Kidney capillary endothelial cell (primary cell): Measurements from ENCODE around the gene GSTM1.
"Not testable (repeated sequence)": the region's sequence is repeated elsewhere in the genome, so short reads cannot be mapped to it uniquely, and the experiment has no call there.

Source experiments
- DNase-seq: peaks from one replicate; pipeline ENCODE4 v3.0.0-alpha.2; 2018; ENCODE audit warnings: low spot score

GSTM1 gene

DNA sequence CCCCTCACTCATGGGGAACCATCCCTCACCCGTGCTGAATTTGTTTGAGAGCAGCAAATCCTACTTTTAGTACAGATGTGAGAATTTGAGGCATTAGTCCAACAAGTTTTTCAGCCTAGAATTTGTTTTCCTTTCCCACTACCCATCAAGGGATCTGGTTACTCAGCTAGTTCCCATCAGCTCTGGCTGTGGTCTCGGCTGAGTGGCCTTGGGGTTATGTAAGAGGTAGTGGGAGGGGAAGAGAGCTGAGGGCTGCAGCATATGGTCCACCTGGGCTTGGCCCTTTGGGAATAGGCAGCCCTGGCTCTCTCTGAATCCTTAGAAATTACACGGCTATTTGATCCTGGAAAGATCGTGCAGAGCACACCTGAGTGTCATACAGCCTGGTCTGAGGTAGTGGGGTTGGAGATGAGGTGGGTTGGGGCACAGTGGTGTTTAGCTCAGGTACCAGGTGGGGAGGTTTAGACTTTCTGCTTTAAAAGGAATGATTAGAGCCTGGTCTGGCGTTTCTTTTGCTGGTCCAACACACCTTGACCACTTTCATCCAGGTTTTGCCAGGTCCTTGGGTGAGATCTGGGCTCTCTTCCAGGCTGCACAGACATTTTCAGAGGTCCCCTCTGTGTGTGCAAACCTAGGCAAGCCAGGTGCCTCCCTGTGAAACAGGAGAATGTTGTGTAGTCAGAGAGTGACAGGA is 27.5 kb upstream of the GSTM1 start:
- no peak for DNase-seq

DNA sequence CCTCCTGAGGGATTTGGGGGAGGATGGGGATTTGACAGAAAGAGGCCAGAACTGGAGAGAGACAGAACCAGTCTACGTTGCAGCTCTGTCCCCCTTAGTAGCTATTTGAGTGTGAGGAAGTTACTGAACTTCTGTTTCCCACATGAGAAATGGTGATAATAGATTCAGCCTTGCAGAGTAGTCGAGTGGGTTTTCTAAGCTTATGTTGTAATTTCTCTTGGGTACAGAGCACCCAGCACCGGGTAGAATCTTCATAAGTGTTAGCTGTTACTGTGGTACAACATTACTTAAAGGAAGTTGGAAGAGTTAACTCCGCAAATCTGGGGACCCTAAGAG is 27.0 kb upstream of the GSTM1 start:
- DNase-seq, result not testable (repeated sequence)

DNA sequence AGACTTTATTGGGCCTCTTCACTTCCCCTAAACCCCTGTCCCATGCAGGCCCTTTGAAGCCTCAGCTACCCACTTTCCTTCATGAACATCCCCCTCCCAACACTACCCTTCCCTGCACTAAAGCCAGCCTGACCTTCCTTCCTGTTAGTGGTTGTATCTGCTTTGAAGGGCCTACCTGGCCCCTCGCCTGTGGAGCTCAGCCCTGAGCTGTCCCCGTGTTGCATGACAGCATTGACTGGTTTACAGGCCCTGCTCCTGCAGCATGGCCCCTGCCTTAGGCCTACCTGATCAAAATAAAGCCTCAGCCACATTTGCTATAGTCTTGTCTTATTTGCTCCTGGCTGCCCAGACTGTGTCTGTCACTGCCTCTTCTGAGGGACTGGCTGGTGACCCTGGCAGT is 26.2 kb upstream of the GSTM1 start:
- DNase-seq, result no peak

DNA sequence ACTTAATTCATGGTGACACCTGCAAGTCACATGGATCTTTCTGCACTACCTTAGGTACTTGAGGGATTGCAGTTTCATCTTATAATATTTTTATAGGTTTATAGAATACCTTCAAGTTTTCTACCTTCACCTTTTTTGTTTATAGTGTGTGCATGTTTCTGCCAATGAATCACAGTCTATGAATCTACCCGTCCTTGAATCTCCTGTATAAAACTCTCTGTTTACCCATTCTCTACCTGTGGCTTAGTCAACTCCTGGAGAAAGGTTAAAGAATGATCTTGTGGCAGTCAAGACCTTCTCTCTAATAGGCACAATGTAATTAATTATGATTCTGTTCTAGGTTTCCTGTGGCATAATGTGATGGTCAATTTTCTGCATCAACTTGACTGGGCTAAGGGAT is 22.9 kb upstream of the GSTM1 start:
- DNase-seq, result no peak

DNA sequence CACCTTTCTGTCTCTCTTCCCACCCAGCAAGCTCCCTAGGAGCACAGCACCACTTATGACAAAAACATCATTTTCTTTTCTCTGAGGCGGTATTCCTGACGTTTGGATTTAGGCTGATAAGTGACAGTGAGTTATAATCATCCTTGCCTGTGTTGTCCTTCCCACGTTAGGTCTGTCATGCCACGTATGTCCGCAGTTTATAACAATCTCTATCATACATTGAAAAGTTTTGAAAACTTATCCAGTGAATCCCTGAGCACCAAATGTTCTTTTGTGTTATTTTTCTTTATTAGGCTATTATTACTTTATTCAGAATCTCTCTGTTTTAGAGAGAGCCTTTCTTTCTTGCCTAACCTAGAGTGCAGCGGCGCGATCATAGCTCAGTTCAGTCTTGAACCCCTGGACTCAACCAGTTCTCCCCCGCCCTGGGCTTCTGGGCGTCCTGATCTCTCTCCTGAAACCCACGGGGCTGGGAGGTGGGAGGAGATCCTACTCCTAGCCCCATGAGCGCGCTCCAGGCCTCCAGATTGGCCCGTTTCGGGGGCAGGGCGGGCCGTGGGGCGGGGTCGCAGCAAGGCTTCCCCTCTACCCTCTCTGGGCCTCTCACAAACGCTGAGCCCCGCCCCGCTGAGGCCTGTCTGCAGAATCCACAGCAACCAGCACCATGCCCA is 20.0 kb upstream of the GSTM1 start, which contains the start of gene GSTM2:
Gene GSTM2, plus strand, starts transcription at position 606 of the 671 bp plus-strand sequence. Its CDS starts 59 bp downstream, at position 665.
- peak; percentile 16 for DNase-seq

DNA sequence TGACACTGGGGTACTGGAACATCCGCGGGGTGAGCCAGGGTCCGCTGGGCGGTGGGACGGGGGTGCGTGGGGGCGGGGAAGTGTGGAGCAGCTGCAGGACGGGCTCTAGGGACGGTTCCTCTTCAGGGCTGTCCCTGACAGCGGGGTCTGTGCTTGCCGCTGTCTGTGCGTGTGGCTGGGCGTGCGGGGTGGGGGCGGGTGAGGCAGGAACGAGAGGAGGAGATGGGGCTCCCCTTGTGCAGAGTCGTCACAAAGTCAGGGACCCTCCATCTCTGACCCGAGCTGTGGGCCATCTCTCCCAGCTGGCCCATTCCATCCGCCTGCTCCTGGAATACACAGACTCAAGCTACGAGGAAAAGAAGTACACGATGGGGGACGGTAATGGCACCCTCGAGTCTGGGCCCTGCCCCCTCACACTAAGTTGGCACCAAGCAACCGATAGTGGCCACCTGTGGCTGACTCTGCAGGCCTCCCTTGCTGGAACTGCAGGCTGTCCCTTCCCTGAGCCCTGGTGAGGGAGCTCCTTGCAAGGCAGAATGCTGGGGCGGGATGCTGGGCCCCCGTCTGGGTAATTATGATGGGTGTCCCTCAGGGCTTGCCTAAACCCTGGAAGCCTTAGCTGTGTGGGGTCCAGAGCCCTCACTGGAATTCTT is 19.4 kb upstream of the GSTM1 start:
- DNase-seq, result no peak

DNA sequence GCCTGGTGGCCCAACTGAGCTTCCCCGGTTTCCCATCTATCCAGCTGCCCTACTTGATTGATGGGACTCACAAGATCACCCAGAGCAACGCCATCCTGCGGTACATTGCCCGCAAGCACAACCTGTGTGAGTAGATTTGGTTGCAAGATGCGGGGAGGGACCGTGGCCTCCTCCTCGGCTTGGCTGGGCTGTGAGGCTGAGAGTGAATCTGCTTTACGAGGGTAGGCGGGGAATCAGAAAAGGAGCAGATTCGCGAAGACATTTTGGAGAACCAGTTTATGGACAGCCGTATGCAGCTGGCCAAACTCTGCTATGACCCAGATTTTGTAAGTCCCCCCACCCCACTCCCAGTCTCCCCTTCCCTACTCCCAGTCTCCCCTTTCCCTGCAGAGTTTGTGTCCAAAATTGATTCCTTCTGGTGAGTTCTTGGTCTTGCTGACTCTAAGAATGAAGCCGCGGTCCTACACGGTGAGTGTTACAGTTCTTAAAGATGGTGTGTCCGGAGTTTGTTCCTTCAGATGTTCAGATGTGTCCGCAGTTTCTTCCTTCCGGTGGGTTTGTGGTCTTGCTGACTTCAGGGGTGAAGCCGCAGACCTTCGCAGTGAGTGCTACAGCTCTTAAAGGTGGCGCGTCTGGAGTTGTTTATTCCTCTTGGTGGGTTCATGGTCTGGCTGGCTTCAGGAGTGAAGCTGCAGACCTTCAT is 18.2 kb upstream of the GSTM1 start:
- DNase-seq, result no peak

DNA sequence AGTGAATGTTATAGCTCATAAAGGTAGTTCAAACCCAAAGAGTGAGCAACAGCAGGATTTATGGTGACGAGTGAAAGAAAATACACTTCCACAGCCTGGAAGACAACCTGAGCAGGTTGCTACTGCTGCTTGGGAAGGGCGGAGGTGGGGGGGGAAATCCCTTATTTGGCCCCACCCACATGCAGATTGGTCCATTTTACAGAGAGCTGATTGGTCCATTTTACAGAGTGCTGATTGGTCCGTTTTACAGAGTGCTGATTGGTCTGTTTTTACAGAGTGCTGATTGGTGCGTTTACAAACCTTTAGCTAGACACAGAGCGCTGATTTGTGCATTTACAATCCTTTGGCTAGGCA is 17.7 kb upstream of the GSTM1 start:
- not testable (repeated sequence) for DNase-seq

DNA sequence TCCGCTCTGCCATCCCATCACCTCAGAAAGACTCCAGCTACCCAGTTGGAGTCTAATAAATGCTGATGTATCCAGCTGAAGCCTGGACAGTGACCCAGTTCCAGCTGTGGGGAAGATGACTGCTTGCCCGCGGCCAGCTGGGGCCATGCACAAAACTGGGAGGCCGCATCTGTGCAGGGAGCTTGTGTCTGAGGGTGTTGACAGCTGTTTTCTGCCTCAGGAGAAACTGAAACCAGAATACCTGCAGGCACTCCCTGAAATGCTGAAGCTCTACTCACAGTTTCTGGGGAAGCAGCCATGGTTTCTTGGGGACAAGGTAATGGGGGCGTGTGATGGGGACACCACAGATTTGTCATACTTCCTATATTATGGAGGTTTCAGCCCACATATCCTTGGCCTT is 16.6 kb upstream of the GSTM1 start:
- no peak for DNase-seq

DNA sequence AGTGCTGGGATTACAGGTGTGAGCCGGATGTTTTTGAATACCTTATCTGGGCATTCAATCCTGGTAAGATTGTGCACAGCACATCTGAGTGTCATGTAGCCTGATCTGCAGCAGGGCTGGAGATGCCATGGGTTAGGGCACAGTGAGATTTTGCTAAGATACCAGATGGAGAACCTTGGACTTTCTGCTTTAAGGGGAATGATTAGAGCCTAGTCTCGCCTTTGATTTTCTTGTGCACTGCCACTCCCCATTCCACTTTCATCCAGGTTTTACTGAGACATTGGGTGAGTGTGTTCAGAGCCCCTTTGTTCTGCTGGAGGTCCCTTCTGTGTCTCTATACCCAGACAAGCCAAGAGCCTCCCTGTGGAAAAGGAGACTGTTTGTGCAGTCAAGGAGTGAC is 13.8 kb upstream of the GSTM1 start:
- not testable (repeated sequence) for DNase-seq

DNA sequence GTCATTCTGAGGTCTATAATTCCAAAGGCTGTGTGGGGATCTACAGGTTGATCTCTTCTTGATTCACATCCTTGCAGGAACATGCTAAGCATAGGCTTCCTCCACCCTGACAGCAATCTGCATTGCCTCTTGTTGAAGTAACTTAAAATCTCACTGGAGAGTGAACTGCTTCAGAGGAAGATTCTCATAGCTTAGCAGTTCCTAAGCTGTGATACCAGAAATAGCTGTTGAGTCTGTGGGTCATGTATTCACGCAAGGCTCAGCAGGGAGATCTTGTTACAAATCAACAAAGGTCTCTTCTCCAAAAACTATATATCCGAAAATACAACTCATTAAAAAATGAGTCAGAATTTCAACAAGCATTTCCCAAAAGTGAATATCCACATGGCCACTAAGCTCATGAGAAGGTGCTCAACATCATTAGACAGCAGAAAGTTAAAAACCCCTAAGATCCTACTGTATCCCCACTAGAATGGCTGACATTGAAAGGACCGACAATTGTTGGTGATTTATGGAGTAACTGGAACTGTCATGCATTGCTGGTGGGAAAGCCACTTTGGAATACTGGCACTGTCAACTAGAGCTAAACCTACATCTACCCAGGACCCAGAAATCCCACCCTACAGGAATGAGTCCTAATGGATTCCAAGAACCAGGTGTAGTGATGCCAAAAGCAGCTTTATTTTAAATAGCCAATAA is 10.8 kb upstream of the GSTM1 start:
- not testable (repeated sequence) for DNase-seq

DNA sequence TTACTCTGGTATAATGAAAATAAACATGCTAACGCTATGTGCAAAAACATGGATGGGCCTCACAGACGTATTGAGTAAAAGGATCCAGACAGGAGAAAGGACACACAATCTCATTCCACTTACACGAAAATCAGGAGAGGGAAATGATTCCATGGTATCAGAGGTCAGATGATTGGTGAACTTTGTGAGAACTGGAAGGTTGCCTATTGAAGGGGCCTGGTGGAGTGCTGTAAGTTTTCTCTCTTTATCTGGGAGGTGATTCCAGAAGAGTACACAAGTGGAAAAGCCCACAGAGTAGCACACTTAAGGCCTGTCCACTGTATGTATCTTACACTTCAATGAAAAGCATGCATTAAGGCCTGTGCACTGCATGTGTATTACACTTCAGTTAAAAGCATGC is 10.2 kb upstream of the GSTM1 start:
- DNase-seq, result no peak

DNA sequence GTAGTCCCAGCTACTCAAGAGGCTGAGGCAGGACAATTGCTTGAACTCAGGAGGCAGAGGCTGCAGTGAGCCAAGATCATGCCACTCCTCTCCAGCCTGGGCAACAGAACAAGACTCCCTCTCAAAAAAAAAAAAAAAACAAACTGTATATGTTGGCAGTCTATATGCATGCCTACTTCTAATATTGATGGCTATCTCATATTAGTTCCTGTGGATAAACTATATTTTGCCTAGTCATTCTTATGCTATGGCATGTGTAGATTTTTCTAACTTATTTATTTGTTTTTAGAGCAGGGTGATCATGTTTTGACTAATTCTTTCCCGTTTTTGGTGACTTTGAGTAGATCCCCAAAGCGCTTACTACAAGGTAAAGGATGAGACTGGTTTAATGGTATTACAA is 9.0 kb upstream of the GSTM1 start:
- not testable (repeated sequence) for DNase-seq

DNA sequence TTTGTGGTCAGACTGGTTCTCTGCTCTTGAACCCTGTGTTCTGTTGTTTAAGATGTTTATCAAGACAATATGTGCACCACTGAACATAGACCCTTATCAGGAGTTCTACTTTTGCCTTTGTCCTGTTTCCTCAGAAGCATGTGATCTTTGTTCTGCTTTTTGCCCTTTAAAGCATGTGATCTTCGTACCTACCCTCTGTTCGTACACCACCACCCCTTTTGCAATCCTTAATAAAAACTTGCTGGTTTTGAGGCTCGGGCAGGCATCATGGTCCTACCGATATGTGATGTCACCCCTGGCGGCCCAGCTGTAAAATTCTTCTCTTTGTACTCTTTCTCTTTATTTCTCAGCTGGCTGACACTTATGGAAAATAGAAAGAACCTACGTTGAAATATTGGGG is 2.8 kb upstream of the GSTM1 start:
- DNase-seq, result not testable (repeated sequence)

DNA sequence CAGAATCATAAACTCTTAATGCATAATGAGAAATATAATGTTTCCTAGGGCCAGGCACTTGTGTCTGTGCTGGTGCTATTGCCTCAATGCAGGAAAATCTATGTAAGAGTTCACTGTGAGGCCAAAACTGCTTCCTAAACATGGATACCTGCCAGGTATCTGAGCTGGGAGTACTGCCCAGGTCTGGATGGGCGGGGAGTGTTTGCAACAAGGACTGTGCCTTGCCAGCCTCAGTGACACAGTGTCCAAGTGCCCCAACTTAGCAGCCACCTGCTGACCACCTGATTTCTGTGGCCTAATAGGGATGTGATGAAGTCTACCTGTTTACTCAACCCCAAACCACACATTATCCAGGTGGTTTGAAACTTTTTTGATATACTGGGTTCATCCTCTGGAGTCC is 2.2 kb upstream of the GSTM1 start:
- DNase-seq, result not testable (repeated sequence)

DNA sequence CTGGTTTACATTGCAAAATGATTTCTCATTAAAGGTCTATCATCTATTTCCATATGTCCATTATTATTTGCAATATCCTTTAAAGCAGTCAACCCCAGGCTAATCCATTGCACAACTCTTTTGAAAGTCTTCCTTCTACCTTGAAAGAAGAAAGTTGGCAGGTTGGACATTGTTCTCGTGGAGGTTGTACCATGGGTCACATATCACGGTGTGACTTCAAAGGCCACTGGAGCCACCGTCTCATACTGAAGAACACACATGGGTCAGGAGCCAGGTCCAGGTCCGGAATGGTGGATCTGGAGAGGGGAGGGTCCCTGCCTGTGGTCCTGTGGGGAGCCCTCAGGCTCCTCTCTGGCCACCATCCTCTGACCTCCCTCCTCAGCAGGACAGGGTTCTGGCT is 1.7 kb upstream of the GSTM1 start:
- DNase-seq, result not testable (repeated sequence)

DNA sequence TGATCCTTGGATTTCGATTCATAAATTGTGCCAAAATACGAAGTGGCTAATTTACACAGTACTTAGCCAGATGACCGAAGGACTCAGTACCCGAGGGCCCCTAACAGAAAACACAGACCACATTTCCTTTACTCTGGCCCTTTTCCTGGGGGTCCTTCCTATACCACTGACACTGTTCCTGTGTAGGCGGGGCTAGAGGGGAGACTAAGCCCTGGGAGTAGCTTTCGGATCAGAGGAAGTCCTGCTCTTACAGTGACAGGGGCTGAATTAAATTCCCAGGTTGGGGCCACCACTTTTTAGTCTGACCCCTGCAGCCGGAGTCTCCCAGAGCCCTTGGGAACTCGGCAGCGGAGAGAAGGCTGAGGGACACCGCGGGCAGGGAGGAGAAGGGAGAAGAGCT is 508 bp upstream of the GSTM1 start:
- DNase-seq, result not testable (repeated sequence)

DNA sequence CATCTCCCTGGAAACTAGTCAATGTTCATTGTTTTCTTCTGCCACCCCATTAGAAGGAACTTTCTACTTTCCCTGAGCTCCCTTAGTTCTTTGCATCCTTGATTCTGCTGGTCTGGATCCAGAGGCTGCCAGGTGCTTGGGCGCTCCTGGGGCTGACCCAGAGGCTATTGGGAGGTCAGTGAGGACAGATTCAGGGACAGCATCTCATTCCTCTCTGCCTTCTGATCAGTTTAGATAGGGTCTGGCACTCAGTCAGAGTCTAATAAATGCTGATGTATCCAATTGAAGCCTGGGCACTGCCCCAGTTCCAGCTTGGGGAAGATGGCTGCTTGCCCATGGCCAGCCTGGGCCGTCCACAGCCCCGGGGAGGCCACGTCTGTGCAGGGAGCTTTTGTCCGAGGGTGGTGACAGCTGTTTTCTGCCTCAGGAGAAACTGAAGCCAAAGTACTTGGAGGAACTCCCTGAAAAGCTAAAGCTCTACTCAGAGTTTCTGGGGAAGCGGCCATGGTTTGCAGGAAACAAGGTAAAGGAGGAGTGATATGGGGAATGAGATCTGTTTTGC is 2.3 kb downstream of the GSTM1 start:
- DNase-seq, result no peak

DNA sequence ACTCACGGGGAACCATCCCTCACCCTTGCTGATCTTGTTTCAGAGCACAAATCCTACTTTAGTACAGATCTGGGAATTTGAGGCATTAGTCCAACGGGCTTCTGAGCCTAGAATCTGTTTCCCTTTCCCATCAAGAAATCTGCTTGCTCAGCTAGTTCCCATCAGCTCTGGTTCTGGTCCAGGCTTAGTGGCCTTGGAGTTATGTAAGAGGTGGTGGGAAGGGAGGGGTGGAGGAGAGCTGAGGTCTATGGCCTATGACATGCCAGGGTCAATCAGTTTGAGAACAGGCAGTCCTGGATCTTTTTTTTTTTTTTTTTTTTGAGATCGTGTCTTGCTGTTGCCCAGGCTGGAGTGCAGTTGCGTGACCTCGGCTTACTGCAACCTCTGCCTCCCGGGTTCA is 4.1 kb downstream of the GSTM1 start:
- DNase-seq, result no peak

DNA sequence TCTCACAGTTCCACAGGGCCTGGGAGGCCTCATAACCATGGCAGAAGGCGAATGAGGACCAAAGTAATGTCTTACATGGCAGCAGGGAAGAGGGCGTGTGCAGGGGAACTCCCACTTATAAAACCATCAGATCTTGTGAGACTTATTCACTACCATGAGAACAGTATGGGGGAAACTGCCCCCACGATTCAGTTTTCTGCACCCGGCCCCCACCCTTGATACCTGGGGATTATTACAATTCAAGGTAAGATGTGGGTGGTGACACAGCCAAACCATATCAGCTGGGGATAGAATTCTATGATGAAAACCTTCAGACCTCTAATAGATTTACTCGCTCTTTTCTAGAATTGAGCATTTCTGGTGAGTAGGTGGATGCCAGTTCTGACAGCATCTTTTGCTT is 6.8 kb downstream of the GSTM1 start:
- DNase-seq, result not testable (repeated sequence)

DNA sequence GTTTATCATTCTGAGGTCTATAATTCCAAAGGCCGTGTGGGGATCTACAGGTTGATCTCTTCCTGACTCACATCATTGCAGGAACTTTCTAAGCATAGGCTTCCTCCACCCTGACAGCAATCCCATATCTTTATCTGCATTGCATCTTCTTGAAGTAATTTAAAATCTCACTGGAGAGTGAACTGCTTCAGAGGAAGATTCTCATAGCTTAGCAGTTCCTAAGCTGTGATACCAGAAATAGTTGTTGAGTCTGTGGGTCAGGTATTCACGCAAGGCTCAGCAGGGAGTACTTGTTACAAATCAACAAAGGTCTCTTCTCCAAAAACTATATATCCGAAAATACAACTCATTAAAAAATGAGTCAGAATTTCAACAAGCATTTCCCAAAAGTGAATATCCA is 7.5 kb downstream of the GSTM1 start:
- DNase-seq, result not testable (repeated sequence)

DNA sequence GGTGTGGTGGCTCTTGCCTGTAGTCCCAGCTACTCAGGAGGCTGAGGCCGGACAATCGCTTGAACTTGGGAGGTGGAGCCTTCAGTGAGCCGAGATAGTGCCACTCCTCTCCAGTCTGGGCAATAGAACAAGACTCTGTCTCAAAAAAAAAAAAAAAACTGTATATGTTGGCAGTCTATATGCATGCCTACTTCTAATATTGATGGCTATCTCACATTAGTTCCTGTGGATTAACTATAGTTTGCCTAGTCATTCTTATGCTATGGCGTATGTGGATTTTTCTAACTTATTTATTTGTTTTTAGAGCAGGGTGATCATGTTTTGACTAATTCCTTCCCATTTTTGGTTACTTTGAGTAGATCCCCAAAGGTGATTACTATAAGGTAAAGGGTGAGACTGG is 9.4 kb downstream of the GSTM1 start:
- no peak for DNase-seq
